ENCODE measurements around the gene CNNM4. TPM values are rescaled to one million over a fixed set of nuclear protein-coding genes. Genes with fewer than 3 reads are reported as not detected.

Gene CNNM4
- polyA plus RNA-seq, 1 of the 3 experiments (the other 2 are of a cell fraction), result 5.5 TPM

GRCh38 chr2:96801786-96802595 lies 41.3 kb downstream of the CNNM4 start:
- Histone ChIP-seq H4K20me1 (ENCODE audit: insufficient read depth) (no peaks in the 10 kb centered on the region), H3K36me3 (replicated peaks in 1 of 2; ENCODE audit: control insufficient read depth in 1 of 2, insufficient read depth in 2 of 2, low read length in 1 of 2) (no peaks in the 10 kb centered on the region)
- POLR2A ChIA-PET, result no interaction called here

More at GRCh38 chr2:96801786-96802595, 41.3 kb downstream of the CNNM4 start:
- Histone ChIP-seq H3K27ac (ENCODE audit: low read depth in 2 of 2, low read length in 1 of 2) (no peak overlapping the region), H3K9me2 (no peaks in the 10 kb centered on the region), H3K79me2 (ENCODE audit: insufficient read depth) (no peaks in the 10 kb centered on the region), H3K4me2 (no peak overlapping the region), H3K27me3 (ENCODE audit: insufficient read depth) (no peaks in the 10 kb centered on the region), H3K9me3 (no peaks in the 10 kb centered on the region), H3K9ac (no peak overlapping the region), H3K4me1 (ENCODE audit: control insufficient read depth in 1 of 2, insufficient read depth in 2 of 2, low read depth in 1 of 2, low read length in 1 of 2) (peaks cover 0 to 12% of the 10 kb centered on the region in 2 experiments; a peak in 1 of 4 replicates), H3F3A (replicated peaks; ENCODE audit: insufficient read depth) (no peaks in the 10 kb centered on the region), H3K4me3 (ENCODE audit: low read depth in 2 of 2, low read length in 1 of 2) (no peak overlapping the region), H2AFZ (ENCODE audit: low read depth) (no peak overlapping the region)
- DNase-seq, result peak; percentile 8
- CTCF ChIA-PET, result interaction anchor here (0.6 to 4.1 kb wide), 8 partner anchors 13 to 42 kb away, joined by 3 to 31 read pairs (median 8); partner anchors contain the start of genes CNNM3 and CNNM4
- TF ChIP-seq NRF1 (IDR thresholded peaks at IDR 0.05; ENCODE audit: low read depth, low read length) (no peak), GABPA (IDR thresholded peaks at IDR 0.05; ENCODE audit: low read depth) (no peak), EP300 (IDR thresholded peaks at IDR 0.05; ENCODE audit: borderline replicate concordance in 1 of 2, low read depth in 1 of 2, low read length in 1 of 2) (no peak), TCF12 (IDR thresholded peaks at IDR 0.05) (no peak), NFIC (IDR thresholded peaks at IDR 0.05; ENCODE audit: borderline replicate concordance) (no peak), MAX (IDR thresholded peaks at IDR 0.05; ENCODE audit: low read depth) (no peak), JUND (IDR thresholded peaks at IDR 0.05) (no peak), FOXJ3 (CRISPR knock-in tag; IDR thresholded peaks at IDR 0.05) (no peak), EZH2phosphoT487 (IDR thresholded peaks at IDR 0.05; ENCODE audit: borderline replicate concordance, low read depth) (no peak), RCOR1 (IDR thresholded peaks at IDR 0.05; ENCODE audit: low read length) (no peak), ELF1 (IDR thresholded peaks at IDR 0.05) (no peak), IRF3 (IDR thresholded peaks at IDR 0.05; ENCODE audit: low read depth, low read length) (no peak), USF1 (IDR thresholded peaks at IDR 0.05; ENCODE audit: borderline replicate concordance, low read depth) (no peak), PBX3 (IDR thresholded peaks at IDR 0.05) (no peak), FOXM1 (IDR thresholded peaks at IDR 0.05; ENCODE audit: low read depth) (no peak), YY1 (IDR thresholded peaks at IDR 0.05; ENCODE audit: low read depth) (no peak), TAF1 (IDR thresholded peaks at IDR 0.05; ENCODE audit: borderline replicate concordance, low read depth, low read length) (no peak), ZBTB33 (IDR thresholded peaks at IDR 0.05; ENCODE audit: borderline replicate concordance, low read depth) (no peak), MXI1 (IDR thresholded peaks at IDR 0.05; ENCODE audit: low read depth, low read length) (no peak), RFX5 (IDR thresholded peaks at IDR 0.05; ENCODE audit: low read length) (no peak)
- 80% methylated on average over 5 of the region's 10 CpGs for WGBS (ENCODE audit: low lambda C conversion rate)
